Measurements from ENCODE around the gene ZNF862.

Gene ZNF862

GRCh38 chr7:149846436-149847046 is 8.4 kb downstream of the ZNF862 start:
- DNase-seq, result no peak

DNA sequence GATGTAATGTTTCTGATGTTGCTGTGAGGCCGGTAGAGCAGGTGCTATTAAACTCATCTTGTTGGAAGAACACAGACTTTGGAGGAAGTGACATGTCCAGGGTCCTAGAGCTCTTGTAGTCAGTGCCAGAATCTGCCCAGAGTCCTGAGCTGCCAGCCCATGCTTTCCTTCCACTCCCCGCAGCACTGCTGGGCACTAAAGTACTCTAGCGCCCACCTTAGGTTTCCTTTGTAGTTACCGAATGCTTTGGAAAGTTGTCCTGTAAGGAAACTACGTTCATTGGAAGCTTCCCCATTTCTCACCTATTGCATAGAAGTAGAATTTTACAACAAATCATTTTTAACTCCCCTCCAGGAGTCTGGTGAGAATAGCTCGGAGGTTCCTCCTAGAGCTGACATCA is 11.0 kb downstream of the ZNF862 start:
- no peak for DNase-seq

DNA sequence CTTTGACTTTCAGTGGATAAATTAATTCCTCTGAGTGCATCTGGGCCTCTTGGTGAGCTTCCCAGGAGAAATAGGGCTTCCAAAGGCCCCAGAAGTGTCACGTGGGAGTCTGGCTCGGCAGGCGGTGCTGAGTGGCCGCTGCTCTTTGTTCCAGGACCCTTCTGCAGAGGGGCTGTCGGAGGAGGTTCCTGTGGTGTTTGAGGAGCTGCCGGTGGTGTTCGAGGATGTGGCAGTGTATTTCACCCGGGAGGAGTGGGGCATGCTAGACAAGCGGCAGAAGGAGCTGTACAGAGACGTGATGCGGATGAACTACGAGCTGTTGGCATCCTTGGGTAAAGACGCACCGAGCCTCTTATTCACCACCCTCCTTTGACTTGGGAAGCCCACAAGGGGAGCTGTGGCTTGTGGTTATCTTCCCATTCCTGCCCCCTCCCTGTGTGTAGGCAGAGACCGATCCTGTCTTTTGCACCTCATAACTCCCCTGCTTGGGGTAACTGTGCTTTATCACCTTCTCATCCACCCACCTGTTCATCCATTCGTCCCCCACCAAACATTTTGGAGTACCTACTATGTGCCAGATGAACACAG is 11.9 kb downstream of the ZNF862 start:
- DNase-seq, result no peak

- DNase-seq, result no peak
These were observed 12.5 kb downstream of the ZNF862 start for GRCh38 chr7:149850716-149851115.

GRCh38 chr7:149851449-149851848 is 13.3 kb downstream of the ZNF862 start:
- no peak for DNase-seq

GRCh38 chr7:149853157-149853556 is 15.0 kb downstream of the ZNF862 start:
- DNase-seq, result no peak

- peak; percentile 84 for DNase-seq
These were observed 16.6 kb downstream of the ZNF862 start for GRCh38 chr7:149854611-149855360.

DNA sequence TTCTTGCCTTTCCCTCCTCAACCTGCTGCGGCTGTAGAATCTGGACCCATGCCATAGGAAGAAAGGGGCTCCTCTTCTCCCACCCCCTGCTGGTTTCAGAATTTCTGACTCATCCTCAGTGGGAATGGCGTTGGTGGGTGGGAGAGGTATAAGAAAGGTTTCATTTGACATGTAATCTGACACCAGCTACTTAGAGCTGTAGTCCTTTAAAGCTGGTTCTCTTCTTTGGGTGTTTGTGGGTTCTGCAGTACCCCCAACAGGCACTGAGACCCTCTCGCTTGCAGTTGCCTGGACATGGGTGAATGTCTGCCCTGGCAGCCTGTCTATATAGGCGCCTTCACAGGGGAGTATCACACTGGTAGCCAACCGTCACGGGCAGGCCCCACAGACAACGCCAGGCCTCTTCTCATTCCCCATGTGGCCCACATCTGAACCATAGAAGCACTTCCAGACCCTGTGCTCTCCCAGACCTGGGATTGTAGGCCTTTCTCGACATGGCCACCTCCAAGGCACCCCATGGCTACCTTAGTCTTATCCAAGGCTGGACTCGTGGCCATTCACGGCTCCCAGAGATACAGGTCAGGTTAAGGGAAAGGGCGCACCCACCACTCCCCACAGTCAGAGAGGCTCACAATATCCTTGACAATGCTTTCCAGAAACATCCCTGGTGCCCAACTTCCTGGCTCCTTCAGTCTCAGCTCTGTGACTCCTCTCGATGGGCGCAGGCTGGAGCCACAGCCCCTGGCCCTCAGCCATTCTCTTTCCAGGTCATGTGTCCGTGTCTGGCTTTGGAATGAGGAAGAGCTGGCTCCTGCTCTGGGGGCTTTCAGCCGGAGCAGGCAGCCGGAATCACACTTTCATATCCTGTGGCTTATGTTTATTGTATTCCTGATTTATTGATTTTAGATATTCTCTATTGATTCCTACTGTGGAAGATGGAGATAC is 17.5 kb downstream of the ZNF862 start:
- DNase-seq, result peak; percentile 26

DNA sequence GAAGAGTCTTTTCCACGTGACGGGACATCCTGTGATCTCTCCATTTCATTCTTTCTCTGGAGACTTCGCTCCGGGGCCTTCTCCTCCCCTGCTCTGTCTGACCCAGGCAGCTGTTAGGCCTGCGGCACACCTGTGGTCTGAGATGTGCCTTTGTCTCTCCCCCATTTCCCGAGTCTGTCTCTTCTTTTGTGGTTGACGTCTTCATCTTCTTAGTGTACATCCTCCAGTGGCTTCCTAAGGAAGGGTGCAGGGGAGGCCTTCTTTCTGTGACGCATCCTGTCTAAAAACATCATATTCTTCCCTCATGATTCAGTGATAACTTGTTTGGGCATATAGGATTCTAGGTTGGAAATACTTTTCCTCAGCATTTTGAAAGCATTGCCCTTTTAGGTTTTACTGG is 18.4 kb downstream of the ZNF862 start:
- DNase-seq, result no peak

- DNase-seq, result no peak
These were observed 21.2 kb downstream of the ZNF862 start for GRCh38 chr7:149859369-149859768.

GRCh38 chr7:149859876-149860275 is 21.7 kb downstream of the ZNF862 start:
- DNase-seq, result no peak

DNA sequence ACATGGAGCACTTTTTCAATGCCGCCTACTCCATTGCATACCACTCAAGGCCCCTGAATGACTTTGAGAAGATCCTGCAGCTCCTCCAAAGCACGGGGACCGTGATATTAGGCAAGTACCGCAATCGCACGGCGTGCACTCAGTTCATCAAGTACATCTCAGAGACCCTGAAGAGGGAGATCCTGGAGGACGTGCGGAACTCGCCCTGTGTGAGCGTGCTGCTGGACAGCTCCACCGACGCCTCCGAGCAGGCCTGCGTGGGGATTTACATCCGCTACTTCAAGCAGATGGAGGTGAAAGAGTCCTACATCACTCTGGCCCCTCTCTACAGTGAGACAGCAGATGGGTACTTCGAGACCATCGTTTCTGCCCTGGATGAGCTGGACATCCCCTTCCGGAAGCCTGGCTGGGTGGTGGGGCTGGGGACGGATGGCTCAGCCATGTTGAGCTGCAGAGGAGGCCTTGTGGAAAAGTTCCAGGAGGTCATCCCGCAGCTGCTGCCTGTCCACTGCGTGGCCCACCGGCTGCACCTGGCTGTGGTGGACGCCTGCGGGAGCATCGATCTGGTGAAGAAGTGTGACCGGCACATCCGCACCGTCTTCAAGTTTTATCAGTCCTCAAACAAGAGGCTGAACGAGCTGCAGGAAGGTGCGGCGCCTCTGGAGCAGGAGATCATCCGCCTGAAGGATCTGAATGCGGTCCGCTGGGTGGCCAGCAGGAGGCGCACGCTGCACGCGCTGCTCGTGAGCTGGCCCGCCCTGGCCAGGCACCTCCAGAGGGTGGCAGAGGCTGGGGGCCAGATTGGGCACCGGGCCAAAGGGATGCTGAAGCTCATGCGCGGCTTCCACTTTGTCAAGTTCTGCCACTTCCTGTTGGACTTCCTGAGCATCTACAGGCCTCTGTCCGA is 22.9 kb downstream of the ZNF862 start:
- no peak for DNase-seq

GRCh38 chr7:149861728-149862045 is 23.5 kb downstream of the ZNF862 start:
- DNase-seq, result no peak

DNA sequence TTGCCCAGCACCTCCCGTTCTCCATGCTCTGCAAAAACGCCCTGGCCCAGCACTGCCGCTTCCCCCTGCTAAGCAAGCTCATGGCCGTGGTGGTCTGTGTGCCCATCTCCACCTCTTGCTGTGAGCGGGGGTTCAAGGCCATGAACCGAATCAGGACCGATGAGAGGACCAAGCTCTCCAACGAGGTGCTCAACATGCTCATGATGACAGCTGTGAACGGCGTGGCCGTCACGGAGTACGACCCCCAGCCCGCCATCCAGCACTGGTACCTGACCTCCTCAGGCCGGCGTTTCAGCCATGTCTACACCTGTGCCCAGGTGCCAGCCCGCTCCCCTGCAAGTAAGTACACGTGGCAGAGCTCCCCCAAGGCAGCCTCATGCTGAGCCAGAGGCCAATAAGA is 24.0 kb downstream of the ZNF862 start:
- DNase-seq, result no peak

GRCh38 chr7:149863500-149863899 is 25.3 kb downstream of the ZNF862 start:
- no peak for DNase-seq

- DNase-seq, result no peak
These were observed 25.8 kb downstream of the ZNF862 start for GRCh38 chr7:149864023-149864422.

DNA sequence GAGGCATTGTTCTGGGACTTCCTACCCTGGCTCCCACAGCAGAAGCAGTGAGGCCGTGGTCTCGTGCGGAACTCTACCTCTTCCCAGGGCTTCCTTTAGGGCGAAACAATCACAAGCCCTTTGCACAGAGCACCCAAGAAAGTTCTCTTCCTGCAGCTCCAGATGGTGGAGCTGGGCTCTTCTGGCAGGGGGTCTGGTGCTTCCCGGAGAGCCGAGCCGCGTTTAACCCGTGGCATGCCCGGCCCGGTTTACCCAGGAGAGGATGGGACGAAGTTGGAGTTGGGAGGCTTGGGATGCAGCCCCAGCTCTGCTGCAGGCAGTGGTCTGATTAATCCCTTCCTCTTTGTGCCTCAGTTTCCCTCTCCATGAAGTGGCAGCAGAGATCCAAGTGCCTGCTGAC is 26.6 kb downstream of the ZNF862 start:
- no peak for DNase-seq

- no peak for DNase-seq
These were observed 27.3 kb downstream of the ZNF862 start for GRCh38 chr7:149865437-149865836.

DNA sequence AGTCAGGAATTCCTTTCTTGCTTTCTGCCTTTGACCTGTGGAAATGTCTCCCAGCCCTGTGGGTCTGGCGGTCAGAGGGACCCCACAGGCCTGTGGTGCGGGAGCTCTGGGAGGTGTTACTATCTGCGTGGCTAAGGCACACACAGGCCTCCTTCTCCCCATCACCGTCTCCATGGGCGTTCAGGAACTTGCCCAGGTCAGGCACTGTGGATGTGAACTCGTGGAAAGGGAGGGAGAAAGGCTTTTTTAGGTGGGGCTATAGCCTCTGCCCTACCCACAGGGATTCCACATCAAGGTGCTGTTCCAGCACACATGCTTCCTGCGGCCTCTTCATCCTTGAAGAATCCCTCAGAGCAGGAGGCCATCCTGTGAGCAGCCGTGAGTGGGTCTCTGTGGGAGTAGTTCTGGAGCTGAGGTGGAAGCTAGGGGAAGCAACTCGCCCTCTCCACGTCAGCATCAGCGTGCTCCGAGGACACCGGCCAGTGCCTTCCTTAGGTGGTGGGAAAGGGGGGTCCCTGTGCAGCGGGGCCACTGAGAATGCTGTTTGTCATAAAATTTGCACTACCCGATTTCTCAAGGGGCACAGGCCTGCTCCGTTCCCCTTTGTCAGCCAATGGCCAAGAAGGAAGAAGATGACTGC is 28.1 kb downstream of the ZNF862 start:
- no peak for DNase-seq

DNA sequence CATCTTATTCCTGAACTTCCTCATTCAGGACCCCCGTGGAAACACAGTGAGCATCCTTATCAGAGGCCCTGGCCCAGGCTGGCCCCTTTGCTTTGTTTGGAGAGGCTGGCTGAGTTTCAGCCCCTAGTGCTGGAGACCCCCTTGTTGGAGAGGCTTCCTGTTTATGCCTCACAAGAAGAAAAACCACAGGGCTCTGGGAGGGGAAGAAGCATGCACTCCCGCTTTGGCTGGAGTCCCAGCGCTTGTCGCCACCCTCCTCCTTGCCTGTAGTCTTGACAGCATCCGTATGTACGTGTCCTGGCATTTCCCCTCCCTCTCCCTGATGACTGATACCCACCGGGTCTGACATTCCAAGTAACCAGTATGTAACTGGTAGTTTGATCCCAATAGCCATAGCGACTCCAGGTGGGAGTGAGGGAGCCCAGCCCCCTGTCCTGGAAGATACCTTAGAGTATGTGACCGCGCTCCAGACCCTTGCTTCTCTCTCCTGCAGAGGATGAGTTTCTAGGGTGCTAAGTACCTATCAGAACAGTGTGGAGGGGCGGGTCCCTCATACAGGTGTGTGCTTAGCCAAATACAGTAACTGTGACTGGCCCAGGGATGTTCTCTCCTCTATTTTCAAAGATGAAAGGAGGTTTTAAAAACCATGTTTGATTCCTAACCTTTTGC is 28.7 kb downstream of the ZNF862 start:
- no peak for DNase-seq
